HL-60 (cell line): ENCODE data around the gene LPIN1.
"Not testable (repeated sequence)": the region's sequence is repeated elsewhere in the genome, so short reads cannot be mapped to it uniquely, and the experiment has no call there.

Experiments used
- CTCF ChIP-seq: IDR thresholded peaks from one replicate; pipeline ENCODE4 v1.5.1; 2011; ENCODE audit warnings: low read length, control low read depth, inconsistent platforms; ENCODE audit not compliant: insufficient read depth
- GABPA ChIP-seq: IDR thresholded peaks from 2 replicates; pipeline ENCODE4 v1.6.1; 2012; ENCODE audit warnings: low read depth
- POLR2AphosphoS5 ChIP-seq: IDR thresholded peaks from 2 replicates; pipeline ENCODE4 v1.6.1; 2012; ENCODE audit warnings: low read depth
- REST ChIP-seq: IDR thresholded peaks from 2 replicates; pipeline ENCODE4 v1.6.1; 2012; ENCODE audit warnings: low read depth; ENCODE audit not compliant: insufficient replicate concordance
- SPI1 ChIP-seq: IDR thresholded peaks from 2 replicates; pipeline ENCODE4 v1.6.1; 2012; ENCODE audit warnings: low read depth, mild to moderate bottlenecking, borderline replicate concordance

- not testable (repeated sequence) for TF ChIP-seq CTCF, POLR2AphosphoS5, REST, GABPA, SPI1
Observed at GRCh38 chr2:11844798-11845197, 98.4 kb downstream of the LPIN1 start.
